Measurements from ENCODE around the gene CNOT3.
"Not testable (repeated sequence)": the region's sequence is repeated elsewhere in the genome, so short reads cannot be mapped to it uniquely, and the experiment has no call there.

CNOT3 gene

DNA sequence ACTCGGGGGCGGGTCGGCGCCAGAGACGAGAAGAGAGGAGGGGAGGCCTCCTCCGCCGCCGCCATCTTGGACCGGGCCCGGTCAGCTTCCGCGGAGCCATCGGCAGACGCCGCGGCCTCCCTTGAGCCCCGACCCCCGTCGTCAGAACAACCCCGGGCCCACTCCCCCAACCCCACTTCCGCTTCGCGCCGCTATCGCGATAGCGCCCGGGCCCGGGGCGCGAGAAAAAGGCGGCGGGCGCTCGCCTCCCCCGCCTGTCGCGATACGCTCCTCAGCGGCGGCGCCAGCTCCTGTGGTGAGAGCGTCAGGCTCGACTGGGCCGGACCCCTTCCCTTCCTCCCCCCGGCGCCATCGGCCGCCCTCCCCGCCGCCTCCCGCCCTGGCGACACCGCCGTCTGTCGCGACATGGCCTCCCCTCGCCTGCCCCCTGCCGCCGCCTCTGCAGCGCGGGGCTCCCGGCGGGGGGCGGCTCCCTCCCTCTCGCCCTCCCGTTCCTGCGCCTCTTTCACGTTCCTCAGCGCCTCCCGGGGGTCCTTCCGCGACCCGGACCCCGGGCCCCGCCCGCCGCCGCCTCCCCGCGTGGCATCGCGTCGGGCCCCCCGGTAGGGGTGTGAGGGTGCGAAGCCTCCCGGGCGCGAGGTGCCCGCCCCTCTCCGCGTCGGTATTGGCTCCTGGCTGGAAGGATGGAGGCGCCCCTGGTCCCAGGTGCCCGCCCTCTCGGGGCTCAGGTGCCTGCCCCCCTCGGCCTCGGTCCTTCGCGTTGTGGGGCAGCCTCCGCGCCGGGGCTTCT, at the start of gene CNOT3:
Gene CNOT3, plus strand, starts transcription at position 64 of the 790 bp plus-strand sequence. CDS start 5,217 bp downstream, outside the sequence.
- no peak for DNase-seq (ENCODE audit: low read depth)

DNA sequence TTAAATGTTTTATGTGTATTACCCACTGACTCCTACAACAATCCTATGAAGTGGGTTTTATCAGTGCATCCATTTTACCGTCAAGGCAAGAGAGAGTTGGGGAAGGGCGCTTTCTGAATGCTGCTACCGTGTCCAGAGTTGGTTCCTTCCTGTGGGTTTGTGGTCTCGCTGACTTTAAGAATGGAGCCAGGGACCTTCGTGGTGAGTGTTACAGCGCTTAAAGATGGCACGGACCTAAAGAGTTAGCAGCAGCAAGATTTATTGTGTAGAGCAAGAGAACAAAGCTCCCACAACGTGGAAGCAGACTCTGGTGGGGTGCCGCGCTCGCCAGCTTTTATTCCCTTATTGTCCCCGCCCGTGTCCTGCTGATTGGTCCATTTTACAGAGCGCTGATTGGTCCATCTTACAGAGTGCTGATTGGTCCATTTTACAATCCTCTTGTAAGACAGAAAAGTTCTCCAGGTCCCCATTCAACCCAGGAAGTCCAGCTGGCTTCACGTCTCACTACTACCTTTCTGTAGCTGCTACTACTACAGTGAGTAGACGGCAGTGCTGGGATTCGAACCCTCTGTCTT, 43.0 kb upstream of the CNOT3 start:
- DNase-seq (ENCODE audit: low read depth): no peak

DNA sequence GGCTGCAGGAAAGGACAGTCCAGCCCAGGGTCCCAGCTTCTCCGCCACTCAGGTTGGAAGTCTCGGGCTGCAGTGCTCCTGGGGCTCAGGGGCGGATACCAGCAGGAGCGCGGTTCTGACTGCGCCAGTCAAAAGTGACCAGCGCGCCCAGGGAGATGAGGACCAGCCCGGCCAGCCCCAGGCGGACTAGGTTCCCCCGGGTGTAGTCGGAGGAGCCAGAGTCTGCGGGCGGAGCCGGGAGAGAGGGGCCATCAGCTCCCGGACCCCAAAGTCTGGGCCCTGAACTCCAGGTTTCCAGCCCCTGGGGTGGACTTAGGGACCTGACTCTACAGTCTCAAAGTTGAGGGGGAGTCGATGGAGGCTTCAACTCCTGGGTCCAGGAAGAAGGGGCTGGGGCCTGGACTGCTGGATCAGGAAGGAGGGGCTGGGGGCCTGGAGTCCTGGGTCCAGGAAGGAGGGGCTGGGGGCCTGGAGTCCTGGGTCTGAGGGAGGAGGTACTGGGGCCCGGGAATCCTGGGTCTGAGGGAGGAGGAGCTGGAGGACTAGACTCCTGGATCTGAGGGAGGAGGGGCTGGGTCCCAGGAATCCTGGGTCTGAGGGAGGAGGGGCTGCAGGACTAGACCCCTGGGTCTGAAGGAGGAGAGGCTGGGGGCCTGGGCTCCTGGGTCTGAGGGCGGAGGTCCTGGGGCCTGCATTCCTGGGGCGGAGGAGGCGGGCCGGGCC, 42.3 kb upstream of the CNOT3 start:
- no peak for DNase-seq (ENCODE audit: low read depth)

DNA sequence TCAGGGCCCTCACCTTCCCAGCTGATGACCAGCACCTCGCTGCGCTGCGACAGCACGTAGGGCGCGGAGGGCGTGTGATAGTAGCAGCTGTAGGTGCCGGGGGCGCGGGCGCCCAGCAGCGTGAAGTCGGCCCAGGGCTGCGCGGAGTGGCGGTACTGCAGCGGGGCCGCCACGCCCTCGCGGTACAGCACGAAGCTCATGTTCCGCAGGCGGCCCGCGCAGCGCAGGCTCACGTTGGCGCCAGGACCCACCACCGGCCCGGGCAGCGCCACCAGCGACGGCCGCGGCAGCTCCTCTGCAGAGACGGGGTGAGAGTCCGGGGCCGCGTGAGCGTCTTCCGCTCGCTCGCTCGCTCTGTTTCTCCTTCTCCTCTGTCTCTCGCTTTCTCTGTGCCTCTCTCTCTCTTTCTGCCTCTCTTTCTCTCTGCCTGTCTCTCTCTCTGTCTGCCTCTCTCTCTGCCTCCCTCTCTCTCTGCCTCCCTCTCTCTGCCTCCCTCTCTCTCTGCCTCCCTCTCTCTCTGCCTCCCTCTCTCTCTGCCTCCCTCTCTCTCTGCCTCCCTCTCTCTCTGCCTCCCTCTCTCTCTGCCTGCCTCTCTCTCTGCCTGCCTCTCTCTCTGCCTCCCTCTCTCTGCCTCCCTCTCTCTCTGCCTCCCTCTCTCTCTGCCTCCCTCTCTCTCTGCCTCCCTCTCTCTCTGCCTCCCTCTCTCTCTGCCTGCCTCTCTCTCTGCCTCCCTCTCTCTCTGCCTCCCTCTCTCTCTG, 41.5 kb upstream of the CNOT3 start:
- DNase-seq (ENCODE audit: low read depth): peak; percentile 26

DNA sequence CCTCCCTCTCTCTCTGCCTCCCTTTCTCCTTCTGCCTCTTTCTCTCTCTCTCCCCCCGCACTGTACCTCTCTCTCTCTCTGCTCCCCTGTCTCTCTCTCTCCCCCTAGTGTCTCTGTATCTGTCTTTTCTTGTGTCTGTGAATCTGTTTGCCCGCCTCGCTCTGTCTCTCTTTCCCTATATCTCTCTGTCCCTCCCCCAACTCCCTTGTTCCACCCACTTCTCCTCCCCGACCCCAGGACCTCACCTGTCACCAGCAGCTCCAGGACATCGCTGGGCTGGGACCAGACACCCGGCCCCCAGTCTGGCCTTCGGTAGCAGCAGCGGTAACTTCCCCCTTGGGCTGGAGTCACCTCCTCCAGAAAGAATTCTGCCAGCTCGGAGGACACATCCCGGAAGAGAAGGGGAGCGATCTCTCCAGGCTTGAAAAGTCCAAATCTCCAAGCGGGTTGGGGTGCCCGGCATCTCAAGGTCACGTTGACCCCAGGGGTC, 40.9 kb upstream of the CNOT3 start:
- DNase-seq (ENCODE audit: low read depth): no peak

DNA sequence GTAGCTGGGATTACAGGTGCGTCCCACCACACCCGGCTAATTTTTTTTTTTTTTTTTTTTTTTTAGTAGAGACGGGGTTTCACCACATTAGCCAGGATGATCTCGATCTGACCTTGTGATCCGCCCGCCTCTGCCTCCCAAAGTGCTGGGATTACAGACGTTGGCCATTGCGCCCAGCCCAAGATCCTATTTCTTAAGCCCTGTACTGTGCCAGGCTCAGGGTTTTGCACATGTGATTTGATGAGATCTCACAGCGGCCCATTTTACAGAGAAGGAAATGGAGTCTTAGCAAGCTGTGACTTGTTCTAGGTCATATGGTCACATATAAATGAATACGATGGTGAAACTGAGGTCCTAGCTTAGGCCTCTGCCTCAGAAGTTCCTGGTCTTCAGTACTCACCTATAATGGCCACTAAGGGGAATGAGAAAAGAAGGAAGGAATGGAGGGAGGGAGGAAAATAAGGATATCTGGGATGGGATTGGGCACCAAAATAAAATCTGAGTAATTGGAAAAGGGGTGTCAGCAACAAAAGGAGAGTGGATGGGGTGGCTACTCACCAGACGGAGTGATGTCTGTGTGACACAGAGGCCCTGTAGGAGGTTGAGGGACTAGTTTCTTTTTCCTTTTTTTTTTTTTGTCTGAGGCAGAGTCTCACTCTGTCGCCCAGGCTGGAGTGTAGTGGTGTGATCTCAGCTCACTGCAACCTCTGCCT, 38.2 kb upstream of the CNOT3 start:
- no peak for DNase-seq (ENCODE audit: low read depth)

DNA sequence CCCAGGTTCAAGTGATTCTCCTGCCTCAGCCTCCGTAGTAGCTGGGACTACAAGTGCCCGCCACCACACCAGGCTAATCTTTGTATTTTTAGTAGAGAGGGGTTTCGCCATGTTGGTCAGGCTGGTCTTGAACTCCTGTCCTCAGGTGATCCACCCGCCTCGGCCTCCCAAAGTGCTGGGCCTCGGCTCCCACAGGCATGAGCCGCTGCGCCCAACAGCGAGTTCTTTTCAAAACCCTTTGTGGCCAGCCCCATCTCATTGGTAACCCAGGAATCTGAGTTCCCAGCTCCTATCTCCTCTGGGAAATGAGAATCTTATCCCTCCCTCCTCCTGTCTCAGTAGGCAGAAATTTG, 37.7 kb upstream of the CNOT3 start:
- not testable (repeated sequence) for DNase-seq (ENCODE audit: low read depth)

DNA sequence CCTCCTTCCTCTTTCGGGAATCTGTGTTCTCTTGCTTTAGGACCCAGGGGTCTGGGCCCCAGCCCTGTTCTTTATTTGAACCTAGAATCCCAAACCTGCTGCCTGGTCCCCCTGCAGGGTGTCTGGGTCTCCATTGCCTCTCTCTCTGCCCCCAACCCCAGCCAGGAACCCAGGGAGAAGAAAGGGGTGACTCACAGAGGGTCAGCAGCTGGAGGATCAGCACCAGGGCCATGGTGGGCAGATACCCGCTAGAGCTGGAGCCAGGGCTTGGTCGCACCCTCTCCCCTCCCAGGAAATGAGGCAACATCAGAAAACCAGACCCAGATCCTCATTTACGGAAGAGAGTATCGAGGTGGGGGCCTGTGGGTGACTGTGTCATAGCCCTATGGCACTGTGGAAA, 37.0 kb upstream of the CNOT3 start, which contains the start of gene OSCAR:
Gene OSCAR, minus strand, starts transcription at position 243 of the 400 bp plus-strand sequence. Its CDS starts 11 bp downstream, at position 232.
- DNase-seq (ENCODE audit: low read depth): no peak

DNA sequence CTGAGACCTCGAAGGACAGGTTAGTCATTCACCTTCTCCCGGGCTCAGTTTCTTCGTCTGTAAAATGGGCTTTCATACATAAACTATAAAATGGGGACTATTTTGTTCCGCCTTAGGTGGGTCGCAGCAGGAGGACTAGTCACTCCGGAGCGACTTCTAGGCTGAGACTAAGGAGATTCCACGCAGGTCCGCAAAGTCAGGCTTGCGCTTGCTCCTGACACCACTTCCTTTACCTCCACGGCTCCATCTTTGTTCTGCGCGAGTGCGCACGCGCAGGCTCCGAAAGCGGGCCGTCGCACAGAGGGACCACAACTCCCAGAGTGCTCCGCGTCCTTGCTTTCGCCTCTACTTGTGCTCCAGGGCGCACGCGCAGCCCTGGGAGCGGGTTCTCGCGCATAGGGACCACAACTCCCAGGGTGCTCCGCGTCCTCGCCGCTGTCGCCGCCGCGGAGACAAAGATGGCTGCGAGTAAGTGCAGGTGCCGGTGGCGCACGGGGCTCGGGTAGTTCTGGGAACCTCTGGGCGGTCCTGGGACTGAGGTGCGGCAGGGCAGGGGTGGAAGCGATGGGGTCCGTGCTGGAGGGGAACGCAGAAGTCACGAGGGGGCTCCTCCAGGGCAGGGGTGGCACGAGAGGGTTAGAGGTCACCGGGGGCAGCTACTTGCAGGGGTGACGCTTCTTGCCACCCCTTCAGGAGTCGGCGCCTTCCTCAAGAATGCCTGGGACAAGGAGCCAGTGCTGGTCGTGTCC, 35.0 kb upstream of the CNOT3 start, which contains the start of gene NDUFA3:
Gene NDUFA3, plus strand, starts transcription at position 435 of the 749 bp plus-strand sequence. Its CDS starts 24 bp downstream, at position 459.
- DNase-seq (ENCODE audit: low read depth): peak; percentile 96

DNA sequence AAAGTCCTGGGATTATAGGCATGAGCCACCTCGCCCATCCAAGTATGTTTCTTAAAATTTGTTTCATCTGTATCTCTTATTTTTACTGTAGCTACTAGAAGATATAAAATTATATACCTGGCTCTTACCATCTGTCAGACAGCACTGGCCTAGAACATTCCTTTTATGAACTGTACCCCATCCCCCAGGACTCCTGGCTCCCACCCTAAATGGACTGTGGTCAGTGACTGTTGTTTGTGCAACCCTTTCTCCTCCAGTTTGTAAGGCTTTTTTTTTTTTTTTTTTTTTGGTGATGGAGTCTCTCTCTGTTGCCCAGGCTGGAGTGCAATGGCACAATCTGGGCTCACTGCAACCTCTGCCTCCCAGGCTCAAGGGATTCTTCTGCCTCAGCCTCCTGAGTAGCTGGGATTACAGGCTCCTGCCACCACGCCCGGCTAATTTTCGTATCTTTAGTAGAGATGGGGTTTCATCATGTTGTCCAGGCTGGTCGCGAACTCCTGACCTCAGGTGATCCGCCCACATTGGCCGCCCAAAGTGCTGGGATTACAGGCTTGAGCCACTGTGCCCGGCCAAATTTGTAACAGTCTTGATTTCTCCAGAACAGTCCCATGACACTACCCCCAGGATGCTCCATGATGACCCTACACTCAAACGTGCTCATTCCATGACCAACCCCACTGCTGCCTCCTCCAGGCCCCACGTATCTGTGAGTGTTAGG, 32.4 kb upstream of the CNOT3 start:
- DNase-seq (ENCODE audit: low read depth): no peak

DNA sequence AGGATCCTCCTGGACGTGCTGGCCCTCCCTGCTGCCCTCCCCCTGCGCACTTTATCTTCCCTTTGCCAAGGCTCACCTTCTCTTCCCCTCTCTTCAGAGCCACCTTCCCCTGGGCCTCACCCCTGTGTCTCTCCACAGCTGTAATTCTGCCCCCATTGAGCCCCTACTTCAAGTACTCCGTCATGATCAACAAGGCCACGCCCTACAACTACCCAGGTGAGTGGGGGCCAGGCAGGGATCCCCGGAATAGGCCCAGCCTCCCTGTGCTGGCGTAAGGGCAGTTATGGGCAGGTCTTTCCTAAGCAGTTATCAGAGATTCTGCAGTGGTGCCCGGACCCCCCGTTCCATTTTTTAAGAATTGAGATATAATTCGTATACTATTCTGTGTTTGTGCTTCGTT, 31.8 kb upstream of the CNOT3 start:
- DNase-seq (ENCODE audit: low read depth): no peak

DNA sequence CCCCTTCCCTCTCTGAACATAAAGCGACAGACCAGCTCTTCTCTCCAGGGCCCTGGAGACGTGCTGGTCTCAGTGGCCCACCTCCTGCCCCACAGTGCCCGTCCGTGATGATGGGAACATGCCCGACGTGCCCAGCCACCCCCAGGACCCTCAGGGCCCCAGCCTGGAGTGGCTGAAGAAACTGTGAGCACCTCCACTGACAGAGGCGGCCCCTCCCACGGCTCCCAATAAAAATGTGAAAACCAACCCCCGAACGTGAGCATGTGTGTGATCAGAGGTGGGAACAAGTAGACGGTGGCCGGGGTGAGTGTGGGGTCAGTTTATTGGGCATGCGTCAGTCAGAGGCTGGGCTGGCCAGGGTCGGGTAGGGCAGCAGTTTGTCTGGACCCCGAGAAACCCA, 30.8 kb upstream of the CNOT3 start:
- DNase-seq (ENCODE audit: low read depth): no peak

DNA sequence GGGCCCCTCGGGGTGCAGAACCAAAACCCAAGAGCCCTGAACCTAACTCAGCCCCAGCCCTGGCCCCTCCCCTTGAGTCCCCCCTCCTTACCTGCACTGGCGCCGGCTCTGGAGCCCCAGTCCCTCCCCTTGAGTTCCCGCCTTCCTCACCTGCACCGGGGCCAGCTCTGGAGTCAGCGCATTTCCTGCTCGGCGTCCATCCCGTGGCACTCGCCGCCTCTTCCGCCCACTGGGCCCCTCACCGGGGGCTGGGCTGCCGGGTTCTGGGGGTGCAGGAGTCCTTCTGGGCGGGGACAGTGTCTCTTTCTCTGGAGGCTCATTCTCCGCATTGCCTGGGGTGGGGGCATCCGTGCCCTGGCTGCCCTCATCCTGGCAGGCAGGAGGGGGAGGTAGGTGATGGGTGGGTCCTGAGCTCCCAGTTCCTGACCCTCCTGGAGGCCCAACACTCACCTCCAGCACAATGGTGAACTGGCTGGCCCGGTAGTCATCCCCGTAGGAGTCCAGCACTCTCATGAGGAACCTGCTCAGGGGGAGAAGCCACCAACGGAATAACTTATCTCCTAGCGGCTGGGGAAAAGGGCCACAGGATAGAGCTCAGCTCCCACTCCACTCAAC, 29.6 kb upstream of the CNOT3 start:
- DNase-seq (ENCODE audit: low read depth): no peak

DNA sequence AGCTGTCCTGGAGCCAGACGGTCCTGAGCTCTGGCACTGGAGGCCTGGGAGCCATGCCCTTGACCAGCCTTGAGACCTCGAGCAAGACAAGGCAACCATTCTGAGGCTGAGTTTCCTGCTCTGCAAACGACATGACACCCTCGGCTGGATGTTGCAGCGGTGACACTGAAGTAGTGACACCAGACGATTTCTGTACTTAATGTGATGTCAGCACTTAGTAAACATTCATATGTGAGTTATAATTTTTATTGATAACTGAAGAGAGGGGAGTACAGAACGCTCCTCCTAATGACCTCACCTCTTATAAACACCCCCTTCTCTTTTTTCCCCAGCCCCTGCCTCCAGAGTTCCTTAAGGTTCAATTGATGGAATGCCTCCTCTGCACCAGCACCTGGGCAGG, 29.1 kb upstream of the CNOT3 start:
- no peak for DNase-seq (ENCODE audit: low read depth)

DNA sequence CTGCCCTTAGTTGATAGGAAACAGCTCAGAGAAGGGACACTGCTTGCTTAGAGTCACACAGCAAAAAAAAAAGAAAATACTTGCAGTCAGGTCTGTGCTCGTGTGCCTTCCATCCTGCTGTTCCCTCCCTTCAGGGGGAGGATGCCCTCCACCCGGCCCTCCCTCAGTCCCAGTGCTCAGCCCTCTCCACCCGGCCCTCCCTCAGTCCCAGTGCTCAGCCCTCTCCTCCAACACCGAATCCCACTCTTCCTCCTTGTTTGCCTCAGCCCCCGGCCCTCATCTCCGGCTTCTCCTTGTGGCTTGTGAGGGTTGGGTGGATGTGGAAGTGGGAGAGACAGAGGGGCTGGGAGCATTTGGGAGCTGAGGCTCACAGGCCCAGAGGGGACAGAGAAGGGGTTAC, 27.9 kb upstream of the CNOT3 start:
- no peak for DNase-seq (ENCODE audit: low read depth)

DNA sequence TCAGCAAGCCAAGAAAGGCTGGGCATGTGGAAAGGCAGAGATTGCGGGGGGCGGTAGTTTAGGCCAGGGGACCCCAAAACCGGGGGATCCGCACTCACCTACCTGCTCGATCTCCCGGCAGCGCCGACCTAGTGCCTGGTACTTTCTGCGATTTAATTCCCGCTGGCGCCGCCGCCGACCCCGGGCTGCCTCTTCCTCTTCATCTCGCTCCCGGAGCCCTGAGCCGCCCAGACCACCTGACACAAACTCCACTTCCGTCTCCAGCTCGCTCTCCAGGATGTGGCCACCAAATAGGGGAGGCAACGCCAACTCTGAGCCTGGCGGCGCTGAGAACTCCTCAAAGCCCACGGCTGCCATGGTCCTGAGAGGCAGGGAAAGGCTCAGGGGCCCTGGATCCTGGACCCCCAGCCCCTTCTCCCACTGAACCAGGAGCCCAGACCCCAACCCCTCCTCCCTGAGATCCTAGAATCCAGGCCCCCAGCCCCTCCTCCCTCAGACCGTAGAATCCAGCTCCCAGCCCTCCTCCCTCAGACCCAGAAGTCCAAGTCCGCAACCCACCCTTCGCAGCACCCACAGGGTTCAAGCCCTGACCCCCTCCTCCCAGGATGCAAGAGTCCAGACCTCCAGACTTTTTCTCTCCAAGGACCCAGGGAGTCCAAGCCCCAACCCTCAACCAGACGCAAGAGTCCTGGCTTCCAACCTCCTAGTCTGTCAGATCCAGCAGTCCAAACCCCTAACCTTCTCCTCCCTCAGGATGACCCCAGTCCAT, 23.0 kb upstream of the CNOT3 start:
- DNase-seq (ENCODE audit: low read depth): no peak

DNA sequence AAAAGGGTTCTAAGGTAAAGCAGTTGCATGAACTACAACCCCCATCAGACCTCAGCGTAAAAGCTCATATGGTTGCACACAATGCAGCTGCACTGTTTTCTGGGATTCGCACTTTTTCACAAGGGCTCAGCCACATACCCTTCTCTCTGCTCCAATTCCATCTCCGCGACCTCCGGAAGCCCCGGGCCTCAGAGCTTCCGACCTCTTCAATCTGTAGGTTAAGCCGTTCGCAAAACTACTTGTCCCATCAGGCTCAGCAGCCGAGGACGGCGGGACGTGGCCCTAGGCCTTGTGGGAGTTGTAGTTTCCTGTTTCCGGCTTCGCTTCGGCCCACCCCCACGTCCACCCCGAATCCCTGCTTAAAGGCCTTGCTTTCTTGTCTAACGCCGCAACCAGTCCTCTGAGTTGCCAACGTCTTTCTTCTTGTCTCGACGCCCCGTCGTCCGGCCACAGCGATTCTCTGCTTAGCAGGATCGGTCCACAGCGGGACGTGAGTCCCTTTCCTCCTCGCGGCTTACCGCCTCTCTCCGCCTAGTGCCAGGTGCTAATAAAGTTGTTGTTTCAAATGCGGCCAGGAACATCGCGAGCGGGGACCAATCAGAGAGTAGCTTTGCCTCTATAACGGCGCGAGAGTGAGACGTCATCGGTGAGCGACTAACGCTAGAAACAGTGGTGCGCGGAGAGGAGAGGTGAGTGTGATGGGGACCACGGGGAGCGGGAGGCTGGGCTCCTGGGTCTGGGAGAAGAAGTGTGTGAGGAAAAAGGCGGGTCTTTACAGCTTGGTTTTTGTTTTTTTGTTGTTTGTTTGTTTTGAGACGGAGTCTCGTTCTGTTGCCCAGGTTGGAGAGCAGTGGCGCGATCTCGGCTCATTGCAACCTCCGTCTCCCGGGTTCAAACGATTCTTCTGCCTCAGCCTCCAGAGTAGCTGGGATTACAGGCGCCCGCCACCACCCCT, 22.2 kb upstream of the CNOT3 start, which contains the start of the genes PRPF31 and TFPT:
Gene PRPF31, plus strand, starts transcription at position 646 of the 955 bp plus-strand sequence. CDS start 2,525 bp downstream, outside the sequence.
Gene TFPT, minus strand, starts transcription at position 549 of the 955 bp plus-strand sequence. Its CDS starts 388 bp downstream, at position 161.
- peak; percentile 94 for DNase-seq (ENCODE audit: low read depth)
